IMR-90 (cell line): ENCODE measurements around the gene ARSA. TPM values are rescaled to one million over a fixed set of nuclear protein-coding genes. Genes with fewer than 3 reads are reported as not detected.

Source experiments
- ATAC-seq: fragments of 200-7000 bp; cut with Tn5 transposase; 2 replicates; pipeline ENCODE4 v1.9.1; 2020; ENCODE audit warnings: low read depth, mild to moderate bottlenecking, moderate library complexity
- BruUV-seq: library from RNA; stranded (reverse); fragments of 400-500 nt; replicated peaks from 2 replicates; lab custom pipeline; 2021; lab: Mats Ljungman, UMichigan
- CTCF ChIA-PET: fragments of 300-600 bp; formaldehyde crosslinking; extraction: SDS; loops from one replicate; lab custom pipeline; 2021; ENCODE audit warnings: antibody characterized with exemption; lab: Yijun Ruan, JAX
- POLR2A ChIA-PET: fragments of 300-600 bp; sonication (Branson Sonifier 250); formaldehyde crosslinking; loops from one replicate; lab custom pipeline; 2022; ENCODE audit warnings: antibody characterized with exemption; ENCODE audit not compliant: unreplicated experiment; lab: Charles Lee
- DNase-seq: peaks from one replicate; pipeline ENCODE4 v3.0.0; 2013
- H2AFZ ChIP-seq: replicated peaks from 2 replicates; pipeline ENCODE3; 2013; ENCODE audit warnings: low read length, mild to moderate bottlenecking; ENCODE audit not compliant: poor library complexity
- H2AK5ac ChIP-seq: 2 replicates; pipeline ENCODE4 v1.6.1; 2013; ENCODE audit warnings: low read depth, low read length, inconsistent platforms
- H2AK9ac ChIP-seq: replicated peaks from 2 replicates; pipeline ENCODE3; 2013; ENCODE audit warnings: mild to moderate bottlenecking, low read depth, low read length, moderate library complexity; ENCODE audit not compliant: poor library complexity
- H2BK120ac ChIP-seq: 2 replicates; pipeline ENCODE4 v1.6.1; 2013; ENCODE audit warnings: low read depth, low read length, inconsistent platforms
- H2BK15ac ChIP-seq: 3 replicates; pipeline ENCODE4 v1.6.1; 2013; ENCODE audit warnings: low read depth, low read length, inconsistent platforms
- H2BK20ac ChIP-seq: 2 replicates; pipeline ENCODE4 v1.6.1; 2013; ENCODE audit warnings: low read depth, mild to moderate bottlenecking, inconsistent platforms, low read length, moderate library complexity
- H2BK5ac ChIP-seq: 2 replicates; pipeline ENCODE4 v1.6.1; 2013; ENCODE audit warnings: mild to moderate bottlenecking, low read depth, low read length, inconsistent platforms; ENCODE audit not compliant: poor library complexity, severe bottlenecking
- H3K14ac ChIP-seq: replicated peaks from 2 replicates; pipeline ENCODE4 v1.6.1; 2013; ENCODE audit warnings: low read depth, low read length, inconsistent platforms
- H3K18ac ChIP-seq: 2 replicates; pipeline ENCODE4 v1.6.1; 2013; ENCODE audit warnings: low read depth, low read length, control low read depth
- H3K23ac ChIP-seq: 2 replicates; pipeline ENCODE4 v1.6.1; 2013; ENCODE audit warnings: low read depth, low read length, inconsistent platforms
- H3K27ac ChIP-seq: 2 replicates; pipeline ENCODE4 v1.5.1; 2013; ENCODE audit warnings: mild to moderate bottlenecking, control low read depth, low read length; ENCODE audit not compliant: insufficient read depth
- H3K27me3 ChIP-seq: 2 replicates; pipeline ENCODE4 v1.6.1; 2013; ENCODE audit warnings: low read length; ENCODE audit not compliant: control insufficient read depth, insufficient read depth
- H3K36me3 ChIP-seq: 2 replicates; pipeline ENCODE4 v1.6.1; 2013; ENCODE audit warnings: low read length, mixed read lengths; ENCODE audit not compliant: control insufficient read depth, insufficient read depth
- H3K4ac ChIP-seq: 2 replicates; pipeline ENCODE4 v1.6.1; 2013; ENCODE audit warnings: low read depth, low read length, inconsistent platforms
- H3K4me1 ChIP-seq: 2 replicates; pipeline ENCODE4 v1.6.1; 2013; ENCODE audit warnings: low read length, mixed read lengths; ENCODE audit not compliant: control insufficient read depth, insufficient read depth
- H3K4me2 ChIP-seq: 2 replicates; pipeline ENCODE4 v1.6.1; 2013; ENCODE audit warnings: low read depth, mild to moderate bottlenecking, control low read depth, low read length, moderate library complexity
- H3K4me3 ChIP-seq: 2 replicates; pipeline ENCODE4 v1.5.1; 2013; ENCODE audit warnings: low read depth, mild to moderate bottlenecking, control low read depth, low read length, moderate library complexity; ENCODE audit not compliant: insufficient read depth
- H3K56ac ChIP-seq: 2 replicates; pipeline ENCODE4 v1.6.1; 2013; ENCODE audit warnings: low read length, inconsistent platforms; ENCODE audit not compliant: insufficient read depth; ENCODE audit errors: extremely low read depth
- H3K79me1 ChIP-seq, 2 experiments: 2 replicates each; pipeline ENCODE4 v1.6.1; 2013; ENCODE audit warnings: low read length in 2 of 2, inconsistent platforms in 1 of 2, low read depth in 1 of 2
- H3K9ac ChIP-seq: 2 replicates; pipeline ENCODE4 v1.6.1; 2013; ENCODE audit warnings: low read depth, low read length, control low read depth
- H3K9me1 ChIP-seq: 2 replicates; pipeline ENCODE4 v1.6.1; 2013; ENCODE audit warnings: low read length, inconsistent platforms; ENCODE audit not compliant: insufficient read depth
- H3K9me3 ChIP-seq: 2 replicates; pipeline ENCODE4 v1.6.1; 2013; ENCODE audit warnings: low read length; ENCODE audit not compliant: control insufficient read depth, insufficient read depth
- H4K20me1 ChIP-seq: 2 replicates; pipeline ENCODE4 v1.6.1; 2013; ENCODE audit warnings: low read length, inconsistent platforms; ENCODE audit not compliant: insufficient read depth
- H4K5ac ChIP-seq: 2 replicates; pipeline ENCODE4 v1.6.1; 2013; ENCODE audit warnings: mild to moderate bottlenecking, low read depth, low read length, control low read depth
- H4K8ac ChIP-seq, 2 experiments: 2 replicates each; pipeline ENCODE4 v1.6.1; 2013; ENCODE audit warnings: low read depth in 2 of 2, low read length in 2 of 2, control low read depth in 1 of 2, inconsistent platforms in 1 of 2
- H4K91ac ChIP-seq: 2 replicates; pipeline ENCODE4 v1.6.1; 2013; ENCODE audit warnings: low read depth, low read length, inconsistent platforms; ENCODE audit not compliant: insufficient read depth
- BHLHE40 ChIP-seq: fragments of 150-350 bp; IDR thresholded peaks from 2 replicates; pipeline ENCODE4 v1.6.1; 2016; ENCODE audit warnings: mild to moderate bottlenecking, low read depth, low read length
- CHD1 ChIP-seq: IDR thresholded peaks from 2 replicates; pipeline ENCODE4 v1.6.1; 2012; ENCODE audit warnings: low read depth, low read length, improper control_type of control experiment
- MAZ ChIP-seq: IDR thresholded peaks from 2 replicates; pipeline ENCODE4 v1.6.1; 2012; ENCODE audit warnings: low read depth, mild to moderate bottlenecking, low read length, improper control_type of control experiment, moderate library complexity, borderline replicate concordance
- MXI1 ChIP-seq: IDR thresholded peaks from 2 replicates; pipeline ENCODE4 v1.6.1; 2012; ENCODE audit warnings: low read depth, mild to moderate bottlenecking, low read length, moderate library complexity, borderline replicate concordance
- NFE2L2 ChIP-seq: fragments of 150-350 bp; IDR thresholded peaks from 2 replicates; pipeline ENCODE4 v1.6.1; 2016; ENCODE audit warnings: low read depth, mild to moderate bottlenecking, low read length
- RCOR1 ChIP-seq: IDR thresholded peaks from 2 replicates; pipeline ENCODE4 v1.6.1; 2012; ENCODE audit warnings: mild to moderate bottlenecking, low read length, improper control_type of control experiment; ENCODE audit not compliant: insufficient replicate concordance
- RFX5 ChIP-seq: IDR thresholded peaks from 2 replicates; pipeline ENCODE4 v1.8.0; 2012; ENCODE audit warnings: low read depth, mild to moderate bottlenecking, low read length, moderate library complexity
- WGBS, 2 experiments: methylation state at CpG; one replicate each; pipeline versions ENCODE4 v1.1.5 to v1.1.7; 2013; ENCODE audit warnings: missing lambda C conversion rate in 2 of 2; ENCODE audit not compliant: insufficient read length in 1 of 2; ENCODE audit errors: extremely low coverage in 2 of 2; 5-methylcytosine and 5-hydroxymethylcytosine counted together
- dilution Hi-C: fragments of 300-500 bp; cut with HindIII; formaldehyde crosslinking; loops from one replicate; pipeline ENCODE4 v1.14.3; 2018; ENCODE audit warnings: low sequenced_read_pairs; ENCODE audit not compliant: unreplicated experiment
- in situ Hi-C: fragments of 300-500 bp; cut with MboI; formaldehyde crosslinking; loops from 3 replicates; pipeline ENCODE4 v1.14.3; 2019; ENCODE audit warnings: low sequenced_read_pairs, inconsistent platforms, mixed read lengths
- intact Hi-C: fragments of 100-400 bp; cut with micrococcal nuclease; formaldehyde crosslinking; loops from 2 replicates; pipeline ENCODE4 v1.10.0; 2022
- polyA plus RNA-seq, 3 experiments: library from polyadenylated mRNA; depleted of rRNA; stranded (reverse); fragments of >200 nt; gene quantifications; 2 replicates each; pipeline ENCODE4 v1.2.3, GENCODE V29; 2012; ENCODE audit warnings: low replicate concordance in 1 of 3
- total RNA-seq: library from RNA; depleted of rRNA; stranded (reverse); fragments of >200 nt; gene quantifications from 2 replicates; pipeline ENCODE4 v1.2.3, GENCODE V29; 2012
- TF ChIP-seq, protein P1 (sequence below): fragments of 150-350 bp; IDR thresholded peaks from 2 replicates; pipeline ENCODE4 v1.6.1; 2017; ENCODE audit warnings: mild to moderate bottlenecking, antibody characterized with exemption, low read length, low read depth
- TF ChIP-seq, protein P2 (sequence below): conservative IDR thresholded peaks from 2 replicates; pipeline ENCODE4 v1.5.1; 2012; ENCODE audit warnings: mild to moderate bottlenecking, low read depth, low read length, improper control_type of control experiment

ARSA gene
- total and polyA plus RNA-seq, 2 of the 4 experiments (the other 2 are of a cell fraction), result 3.4 to 24.2 TPM

DNA sequence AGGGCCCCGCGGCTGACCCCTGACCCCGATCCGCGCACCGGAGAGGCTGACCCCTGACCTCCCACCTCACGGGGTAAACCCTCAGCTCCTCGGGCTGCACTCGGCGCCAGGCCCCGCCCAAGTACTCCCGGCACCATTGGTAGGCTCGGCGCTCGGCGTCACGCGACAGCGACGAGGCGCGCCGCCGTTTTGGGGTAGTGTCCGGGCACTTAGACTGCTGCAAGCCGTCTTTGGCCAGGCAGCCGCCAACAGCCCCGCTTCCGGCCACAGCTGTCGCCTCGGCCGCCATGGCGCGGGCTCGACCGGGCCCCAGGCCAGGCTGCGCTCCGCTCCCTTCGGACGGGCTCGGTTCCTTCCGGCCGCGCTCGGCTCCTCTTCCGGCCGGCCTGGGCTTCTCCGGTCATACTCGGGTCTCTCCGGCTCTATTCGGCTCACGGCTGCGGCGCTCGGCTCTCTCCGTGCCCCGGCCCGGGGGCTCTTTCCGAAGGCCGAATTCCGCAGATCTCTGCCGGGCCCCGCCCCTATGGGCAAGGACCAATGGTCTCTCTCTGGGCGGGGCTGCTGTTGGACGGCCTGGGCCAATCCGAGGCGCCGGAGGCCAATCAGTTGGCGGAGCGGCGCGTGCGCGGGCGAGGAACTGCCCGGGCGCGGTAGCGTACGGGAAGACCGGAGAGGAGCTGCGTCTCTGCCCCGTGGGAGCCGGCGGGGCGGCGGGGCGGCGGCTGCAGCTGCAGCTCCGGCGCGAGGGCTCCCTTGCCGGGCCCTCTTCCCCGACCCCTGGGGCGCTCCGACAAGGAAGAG lies 45.3 kb downstream of the ARSA start, which contains the start of gene CHKB (continued):
- TF ChIP-seq MAZ, result peak; percentile 13; the same call in 1 of the 2 replicates
- TF ChIP-seq MXI1, result peak; percentile 18; the same call in 1 of the 2 replicates

DNA sequence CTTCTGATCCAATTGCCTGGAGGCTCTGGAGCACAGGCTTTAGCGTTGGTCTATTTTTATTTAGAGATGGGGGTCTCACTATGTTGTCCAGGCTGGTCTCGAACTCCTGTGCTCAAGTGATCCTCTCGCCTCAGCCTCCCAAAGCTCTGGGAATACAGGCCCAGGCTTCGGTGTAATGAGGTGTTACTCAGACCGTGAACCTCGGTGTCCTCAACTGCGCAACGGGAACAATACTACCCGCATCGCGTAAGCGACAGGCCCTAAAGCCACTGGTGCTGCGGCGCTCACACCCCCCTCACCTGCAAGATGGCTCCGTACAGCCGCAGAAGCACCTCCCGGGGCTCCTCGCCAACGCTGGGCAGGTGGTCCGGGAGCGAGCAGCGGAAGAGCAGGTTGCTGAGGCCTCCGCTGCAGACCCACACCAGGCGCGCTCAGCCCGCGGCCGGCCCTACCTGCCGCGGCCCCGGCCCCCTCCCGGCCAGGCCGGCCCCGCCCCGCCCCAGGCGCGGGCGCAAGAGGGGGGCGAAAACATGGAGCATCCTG lies 45.9 kb downstream of the ARSA start:
- no peak for TF ChIP-seq BHLHE40
- TF ChIP-seq RFX5, result no peak
- TF ChIP-seq, protein P1, sequence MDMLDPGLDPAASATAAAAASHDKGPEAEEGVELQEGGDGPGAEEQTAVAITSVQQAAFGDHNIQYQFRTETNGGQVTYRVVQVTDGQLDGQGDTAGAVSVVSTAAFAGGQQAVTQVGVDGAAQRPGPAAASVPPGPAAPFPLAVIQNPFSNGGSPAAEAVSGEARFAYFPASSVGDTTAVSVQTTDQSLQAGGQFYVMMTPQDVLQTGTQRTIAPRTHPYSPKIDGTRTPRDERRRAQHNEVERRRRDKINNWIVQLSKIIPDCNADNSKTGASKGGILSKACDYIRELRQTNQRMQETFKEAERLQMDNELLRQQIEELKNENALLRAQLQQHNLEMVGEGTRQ, result no peak
- no peak for TF ChIP-seq RCOR1
- no peak for TF ChIP-seq MAZ
- no peak for TF ChIP-seq CHD1
- no peak for TF ChIP-seq NFE2L2
- TF ChIP-seq MXI1, result no peak
- TF ChIP-seq, protein P2, sequence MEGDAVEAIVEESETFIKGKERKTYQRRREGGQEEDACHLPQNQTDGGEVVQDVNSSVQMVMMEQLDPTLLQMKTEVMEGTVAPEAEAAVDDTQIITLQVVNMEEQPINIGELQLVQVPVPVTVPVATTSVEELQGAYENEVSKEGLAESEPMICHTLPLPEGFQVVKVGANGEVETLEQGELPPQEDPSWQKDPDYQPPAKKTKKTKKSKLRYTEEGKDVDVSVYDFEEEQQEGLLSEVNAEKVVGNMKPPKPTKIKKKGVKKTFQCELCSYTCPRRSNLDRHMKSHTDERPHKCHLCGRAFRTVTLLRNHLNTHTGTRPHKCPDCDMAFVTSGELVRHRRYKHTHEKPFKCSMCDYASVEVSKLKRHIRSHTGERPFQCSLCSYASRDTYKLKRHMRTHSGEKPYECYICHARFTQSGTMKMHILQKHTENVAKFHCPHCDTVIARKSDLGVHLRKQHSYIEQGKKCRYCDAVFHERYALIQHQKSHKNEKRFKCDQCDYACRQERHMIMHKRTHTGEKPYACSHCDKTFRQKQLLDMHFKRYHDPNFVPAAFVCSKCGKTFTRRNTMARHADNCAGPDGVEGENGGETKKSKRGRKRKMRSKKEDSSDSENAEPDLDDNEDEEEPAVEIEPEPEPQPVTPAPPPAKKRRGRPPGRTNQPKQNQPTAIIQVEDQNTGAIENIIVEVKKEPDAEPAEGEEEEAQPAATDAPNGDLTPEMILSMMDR, result no peak

More for the DNA sequence above, 45.9 kb downstream of the ARSA start:
- Histone ChIP-seq H2BK20ac (no peak overlapping the region), H3K23ac (peak overlapping the region; percentile 82), H4K5ac (peak overlapping the region; percentile 63), H3K9me3 (no peaks in the 10 kb centered on the region), H3K79me1 (peaks cover 18 to 39% of the 10 kb centered on the region in 2 experiments), H2AK9ac (peak overlapping the region; percentile 93), H3K14ac (peak overlapping the region; percentile 96), H4K8ac (peak overlapping the region; percentile 68 to 97), H2BK120ac (peak overlapping the region; percentile 75), H3K9ac (peak overlapping the region; percentile 74), H3K4me3 (peak overlapping the region; percentile 80), H2AK5ac (peak overlapping the region; percentile 81), H3K4me1 (peaks cover 17% of the 10 kb centered on the region), H2AFZ (peak overlapping the region; percentile 99), H3K18ac (peak overlapping the region; percentile 45; the same call in 1 of the 2 replicates), H3K27ac (peak overlapping the region; percentile 85), H3K36me3 (peaks cover 4% of the 10 kb centered on the region; the same call in 1 of the 2 replicates), H3K56ac (peak overlapping the region; percentile 35; the same call in 1 of the 2 replicates), H2BK5ac (peak overlapping the region; percentile 84), H3K4me2 (peak overlapping the region; percentile 94), H3K9me1 (peaks cover 28% of the 10 kb centered on the region), H4K91ac (peak overlapping the region; percentile 90; the same call in 1 of the 2 replicates), H3K27me3 (no peaks in the 10 kb centered on the region), H2BK15ac (no peak overlapping the region), H3K4ac (peak overlapping the region; percentile 97), H4K20me1 (no peaks in the 10 kb centered on the region; the same call in 1 of the 2 replicates)
- intact Hi-C loops, result loop anchor here (2.0 to 5.0 kb wide), 3 partner anchors 43 to 55 kb away; partner anchors contain the start of genes ARSA and SCO2
- WGBS, 2 experiments, result 17% methylated on average over 21 of the region's 39 CpGs; no CpG with 5 or more reads in 1 of the 2 experiments
- ChIA-PET CTCF (interaction anchor here (1.0 to 1.6 kb wide), 2 partner anchors 56 kb away, joined by 4 to 5 read pairs; partner anchors contain the start of gene SCO2), POLR2A (interaction anchor here (1.6 kb wide), 1 partner anchor 11 kb away, joined by 3 read pairs; no protein-coding TSS in a partner anchor)
- ATAC-seq (no peak), DNase-seq (no peak)
- in situ Hi-C loops, result no loop called here
- dilution Hi-C loops, result no loop called here
- BruUV-seq, result no TSS peak
